Raji (cell line): ENCODE results near the gene MEF2D.
A peak's percentile ranks its signal among the peaks of the same experiment; 100 is the strongest.

Experiments
- POLR2A ChIP-seq: IDR thresholded peaks from 2 replicates; pipeline ENCODE4 v1.6.1; 2011; ENCODE audit warnings: low read depth, low read length, control low read depth; ENCODE audit not compliant: insufficient read depth

MEF2D gene

DNA sequence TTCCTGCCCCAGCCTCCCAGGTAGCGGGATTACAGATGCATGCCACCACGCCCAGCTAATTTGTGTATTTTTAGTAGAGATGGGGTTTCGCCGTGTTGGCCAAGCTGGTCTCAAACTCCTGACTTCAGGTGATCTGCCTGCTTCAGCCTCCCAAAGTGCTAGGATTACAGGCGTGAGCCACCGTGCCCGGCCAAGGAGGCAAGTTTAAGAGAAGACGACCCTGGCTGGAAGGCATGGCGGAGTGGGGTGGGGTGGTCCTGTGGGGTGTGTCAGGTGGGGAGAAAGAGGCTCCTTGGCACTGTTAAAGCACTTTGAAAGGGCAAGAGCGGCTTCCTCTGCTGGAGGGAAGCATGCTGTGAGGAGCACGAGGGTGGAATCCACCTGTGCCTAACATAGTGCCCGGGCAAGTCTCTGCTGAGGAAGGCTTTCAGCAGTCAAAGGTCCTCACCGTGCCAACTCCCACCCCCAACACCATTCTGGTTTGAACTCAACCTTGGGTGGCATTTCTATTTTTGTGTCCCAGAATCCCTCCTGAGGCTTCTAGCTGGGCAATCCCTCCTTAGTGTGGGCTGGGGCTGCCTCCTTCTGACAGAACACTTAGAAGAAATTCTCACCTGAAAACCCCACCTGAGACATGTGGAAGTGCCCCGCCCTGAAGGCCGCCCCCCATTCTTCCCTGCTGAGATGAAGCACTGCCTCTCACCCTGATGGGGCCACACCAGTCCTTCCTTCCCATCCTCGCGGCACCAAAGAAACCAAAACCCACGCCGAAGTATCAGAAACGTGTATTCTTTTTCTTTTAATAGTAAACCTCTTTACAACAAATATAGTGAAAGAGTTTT, 37.4 kb downstream of the MEF2D start:
- no peak for TF ChIP-seq POLR2A

DNA sequence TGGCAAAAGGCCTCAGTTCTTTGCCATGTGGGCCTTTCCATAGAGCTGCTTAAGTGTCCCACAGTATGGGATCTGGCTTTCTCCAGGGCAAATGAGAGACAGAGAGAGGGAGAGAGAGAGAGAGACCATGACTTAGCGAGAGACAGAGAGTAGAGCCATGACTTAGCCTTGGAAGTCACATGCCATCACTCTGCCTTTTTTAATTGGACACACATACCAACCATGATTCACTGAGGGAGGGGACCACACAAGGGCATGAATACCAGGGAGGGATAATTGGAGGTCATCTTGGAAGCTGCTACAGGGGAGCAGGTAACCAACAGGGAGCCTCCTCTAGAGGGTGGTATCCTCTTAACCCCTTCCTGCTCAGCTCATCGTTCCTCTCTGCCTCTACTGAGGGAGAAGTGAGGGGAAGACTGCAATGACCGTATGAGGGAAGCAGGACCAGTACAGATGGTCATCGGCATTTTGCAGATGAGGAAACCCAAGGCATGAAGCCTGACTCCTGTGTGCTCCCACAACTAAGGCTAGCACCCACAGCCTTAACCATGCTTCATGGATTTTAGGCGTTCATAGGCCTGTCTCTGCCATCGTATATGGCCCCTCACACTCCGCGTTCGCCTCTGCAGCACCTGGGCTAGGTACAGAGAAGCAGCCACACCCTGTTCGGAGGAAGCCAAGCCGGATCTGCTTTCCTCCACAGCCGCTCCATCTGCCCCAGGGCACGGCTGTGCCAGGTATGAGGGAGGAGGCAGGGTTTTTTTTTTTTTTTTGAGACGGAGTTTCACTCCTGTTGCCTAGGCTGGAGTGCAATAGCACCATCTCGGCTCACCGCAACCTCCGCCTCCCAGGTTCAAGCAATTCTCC, 38.6 kb downstream of the MEF2D start:
- TF ChIP-seq POLR2A: no peak

DNA sequence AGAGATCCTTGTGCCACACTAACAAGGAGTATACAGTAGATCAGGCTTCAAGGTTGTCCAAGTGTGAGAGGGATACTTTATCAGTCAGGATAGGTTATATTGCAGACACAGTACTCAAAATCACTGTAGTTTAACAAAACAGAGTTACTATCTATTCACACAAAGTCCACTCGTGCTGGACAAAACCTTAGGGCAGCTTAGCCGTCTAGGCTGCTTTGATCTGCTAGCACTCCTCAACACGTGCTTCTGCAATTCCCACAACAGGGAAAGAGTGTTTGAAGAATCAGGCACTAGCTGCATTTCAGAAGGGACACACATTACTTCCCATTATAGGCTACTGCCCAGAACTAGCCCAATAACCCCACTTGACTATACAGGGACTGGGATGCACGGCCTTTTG, 39.5 kb downstream of the MEF2D start:
- TF ChIP-seq POLR2A: no peak

DNA sequence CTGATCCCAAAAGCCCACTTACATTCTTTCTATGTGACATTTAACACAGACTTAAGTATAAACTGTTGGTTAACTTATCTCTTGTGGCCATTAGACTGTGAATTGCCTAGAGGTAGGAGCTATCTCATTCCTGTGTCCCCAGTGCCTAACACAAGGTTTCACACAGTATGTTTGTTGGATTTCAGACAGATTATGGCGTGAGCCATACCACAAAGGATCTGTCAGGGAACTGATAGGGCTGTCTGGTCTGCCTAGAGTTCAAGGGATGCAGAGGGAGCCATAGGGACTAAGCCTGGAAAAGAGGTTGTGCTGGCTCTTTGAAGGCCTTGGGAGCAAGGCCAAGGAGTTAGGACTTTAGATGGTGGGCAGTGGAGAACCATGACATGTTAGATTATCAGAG, 40.0 kb downstream of the MEF2D start:
- TF ChIP-seq POLR2A: no peak

DNA sequence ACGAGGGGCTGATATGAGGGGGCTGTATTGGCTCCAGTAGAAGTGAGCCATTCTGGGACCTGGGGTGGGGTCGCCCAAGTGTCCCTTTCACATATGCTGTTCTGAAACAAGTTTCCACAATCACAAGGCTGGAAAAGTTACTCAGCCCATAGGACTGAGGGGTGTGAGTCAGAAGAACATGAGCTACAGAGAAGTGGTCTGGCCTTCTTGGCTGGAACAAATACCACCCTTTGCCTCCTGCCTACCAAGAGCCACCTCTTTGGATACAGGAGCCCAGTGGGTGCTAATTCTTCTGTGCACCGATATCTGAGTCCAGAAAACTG, 42.4 kb downstream of the MEF2D start:
- TF ChIP-seq POLR2A: no peak

DNA sequence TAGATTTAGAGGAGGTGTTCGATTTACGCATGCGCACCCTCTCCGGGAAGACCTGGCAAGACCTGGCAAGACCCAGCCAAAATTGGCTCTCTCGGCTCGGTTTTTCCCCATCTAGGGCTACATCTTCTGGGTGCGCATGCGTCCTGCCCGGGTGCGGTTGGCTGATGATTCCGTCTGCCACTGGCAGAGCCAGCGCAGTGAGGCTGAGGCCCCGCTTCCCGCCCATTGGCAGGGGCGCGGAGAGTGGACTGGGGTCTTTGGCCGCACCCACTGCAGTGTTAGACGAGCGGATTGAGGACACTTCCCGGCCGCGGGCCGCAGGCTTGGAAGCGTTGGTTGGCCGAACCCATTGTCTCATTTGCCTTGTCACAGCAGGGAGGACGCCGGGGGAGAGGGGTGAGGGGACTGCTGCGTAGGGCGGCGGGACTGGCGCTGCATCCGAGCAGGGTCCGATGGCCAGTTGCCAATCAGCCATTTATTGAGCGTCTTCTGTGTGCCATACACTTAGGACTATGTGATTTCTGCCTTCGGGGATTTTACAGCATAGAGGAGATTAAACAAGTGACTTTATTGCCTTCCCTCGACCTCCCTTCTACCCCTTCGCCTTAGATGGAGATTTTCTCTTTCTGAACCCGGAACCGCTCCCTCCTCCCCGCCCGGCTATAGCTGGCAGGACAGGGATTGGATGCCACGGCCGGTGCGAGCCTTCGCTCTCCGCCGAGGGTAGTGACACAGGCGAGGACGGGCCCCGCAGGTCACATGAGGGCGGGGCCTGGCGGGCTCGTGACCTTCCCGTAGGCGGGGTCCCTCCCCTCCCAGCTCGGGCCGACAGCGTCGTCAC, 43.7 kb downstream of the MEF2D start:
- TF ChIP-seq POLR2A: peak; percentile 80

DNA sequence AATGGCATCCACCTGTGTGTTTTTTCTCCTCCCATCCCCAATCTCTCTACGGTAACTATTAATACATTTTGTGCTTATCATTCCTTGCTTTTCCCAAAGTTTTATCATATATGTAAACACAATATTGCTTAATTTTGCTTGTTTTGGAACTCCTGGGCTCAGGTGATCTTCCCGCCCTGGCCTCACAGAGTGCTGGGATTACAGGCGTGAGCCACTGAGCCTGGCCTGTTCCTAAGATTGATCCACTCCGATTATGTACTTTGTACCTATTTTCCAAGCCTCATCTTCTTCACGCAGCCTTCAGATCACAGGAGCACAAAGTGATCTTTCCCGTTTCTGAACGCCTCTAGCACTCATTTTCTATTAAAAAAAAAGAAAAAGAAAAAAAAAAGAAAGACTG, 45.2 kb downstream of the MEF2D start:
- TF ChIP-seq POLR2A: no peak

DNA sequence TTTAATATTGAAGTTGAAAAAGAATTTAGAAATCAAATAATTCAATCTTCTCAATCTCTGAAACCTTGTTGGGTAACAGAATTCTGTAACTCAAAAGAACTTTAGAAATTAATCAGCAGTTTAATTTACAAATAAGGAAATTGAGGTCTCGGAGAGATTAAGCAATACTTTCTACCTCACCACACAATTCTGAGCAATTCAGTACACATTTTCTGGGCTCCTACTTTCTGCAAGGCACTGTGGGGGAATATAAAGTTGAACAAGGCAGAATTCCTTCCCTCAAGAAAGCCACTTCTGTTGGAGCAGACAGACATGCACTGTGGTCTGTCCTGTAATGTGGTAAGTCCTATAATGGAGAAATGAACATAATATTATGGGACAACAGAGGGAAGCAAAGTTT, 47.7 kb downstream of the MEF2D start:
- TF ChIP-seq POLR2A: no peak

DNA sequence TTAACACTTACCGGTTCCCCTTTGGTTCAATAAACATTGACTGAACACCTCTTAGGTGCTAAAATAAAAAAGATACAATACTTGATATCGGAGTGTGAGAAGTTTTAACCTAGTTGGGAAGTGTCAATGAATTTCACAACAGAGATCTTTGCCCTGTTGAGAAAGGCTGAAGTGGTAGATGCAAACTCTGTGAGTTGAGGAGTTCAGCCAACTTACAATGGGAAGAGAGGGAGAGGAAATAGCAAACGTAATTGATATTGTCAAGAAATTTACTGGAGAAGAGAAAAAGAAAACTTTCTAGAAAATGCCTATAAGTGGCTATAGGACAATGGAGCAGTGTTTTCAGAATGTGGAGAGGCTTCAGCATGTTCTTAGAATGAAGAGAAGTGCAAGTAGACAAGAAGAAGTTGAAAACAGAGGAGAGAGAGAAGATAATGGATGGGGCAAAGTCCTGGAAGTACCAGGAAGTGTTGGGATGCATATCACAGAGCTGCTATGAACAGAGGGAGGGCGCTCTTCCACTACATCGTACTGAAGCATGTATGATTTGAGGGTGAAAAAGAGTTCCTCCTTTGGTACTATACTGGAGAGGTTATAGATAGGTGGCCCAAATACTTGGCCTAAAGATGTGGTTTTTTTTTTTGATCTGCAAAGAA, 48.9 kb downstream of the MEF2D start:
- no peak for TF ChIP-seq POLR2A

DNA sequence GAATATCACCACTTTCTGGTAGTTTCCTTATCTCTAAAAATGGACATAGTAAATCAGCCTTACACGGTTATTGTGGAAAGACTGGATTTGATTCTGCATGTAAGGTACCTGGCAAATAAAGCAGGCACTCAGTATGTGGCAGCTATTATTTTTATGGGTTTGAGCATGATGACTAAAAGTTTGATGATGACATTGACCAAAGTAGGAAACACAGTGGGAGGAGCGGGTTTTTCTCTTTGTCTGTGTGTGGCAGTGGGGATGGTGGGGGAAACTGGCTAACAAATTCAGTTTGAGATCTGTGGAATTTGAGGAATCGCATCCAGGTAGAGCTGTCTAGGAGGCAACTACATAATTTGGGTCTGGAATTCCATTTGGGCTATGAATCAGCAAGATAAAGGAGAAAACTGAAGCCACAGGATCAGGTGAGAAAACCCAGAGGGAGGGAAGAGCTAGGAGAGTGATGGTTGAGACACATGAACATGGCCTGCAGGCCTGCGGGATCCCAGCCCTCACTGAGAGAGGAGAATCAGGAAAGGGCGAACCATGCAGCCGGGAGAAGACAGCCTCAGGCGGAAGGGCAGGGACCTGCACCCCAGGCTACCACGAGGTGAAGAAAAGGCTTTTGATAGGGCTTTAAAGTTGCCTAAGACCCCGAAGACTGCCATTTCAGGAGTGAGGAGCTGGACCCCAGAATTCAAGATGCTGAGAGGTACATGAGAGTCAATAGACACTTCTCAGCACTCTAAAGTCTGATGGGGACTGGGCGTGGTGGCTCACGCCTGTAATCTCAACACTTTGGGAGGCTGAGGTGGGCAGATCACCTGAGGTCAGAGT, 52.2 kb downstream of the MEF2D start:
- no peak for TF ChIP-seq POLR2A

DNA sequence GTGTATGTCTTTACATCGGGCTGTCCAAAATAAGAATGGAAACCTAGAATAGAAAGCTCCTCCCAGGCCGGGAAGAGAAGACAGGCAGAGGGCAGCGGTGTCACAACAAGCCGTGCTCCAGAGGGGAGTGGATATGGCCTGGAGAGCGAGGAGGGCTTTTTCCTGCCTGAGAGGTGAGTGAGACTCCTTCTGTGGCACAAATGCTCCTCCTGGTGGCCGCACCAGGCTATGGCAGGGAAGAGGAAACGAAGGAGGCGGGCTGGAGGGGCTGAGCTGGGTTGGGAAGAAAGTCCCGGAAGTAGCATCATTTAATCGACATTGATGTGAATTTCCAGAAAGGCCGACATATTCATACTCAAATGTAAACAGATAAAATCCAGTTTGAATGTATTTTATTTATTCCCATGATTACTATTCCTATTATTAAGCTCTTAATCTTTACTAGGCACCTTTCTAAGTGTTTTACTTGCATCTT, 54.7 kb downstream of the MEF2D start:
- no peak for TF ChIP-seq POLR2A

DNA sequence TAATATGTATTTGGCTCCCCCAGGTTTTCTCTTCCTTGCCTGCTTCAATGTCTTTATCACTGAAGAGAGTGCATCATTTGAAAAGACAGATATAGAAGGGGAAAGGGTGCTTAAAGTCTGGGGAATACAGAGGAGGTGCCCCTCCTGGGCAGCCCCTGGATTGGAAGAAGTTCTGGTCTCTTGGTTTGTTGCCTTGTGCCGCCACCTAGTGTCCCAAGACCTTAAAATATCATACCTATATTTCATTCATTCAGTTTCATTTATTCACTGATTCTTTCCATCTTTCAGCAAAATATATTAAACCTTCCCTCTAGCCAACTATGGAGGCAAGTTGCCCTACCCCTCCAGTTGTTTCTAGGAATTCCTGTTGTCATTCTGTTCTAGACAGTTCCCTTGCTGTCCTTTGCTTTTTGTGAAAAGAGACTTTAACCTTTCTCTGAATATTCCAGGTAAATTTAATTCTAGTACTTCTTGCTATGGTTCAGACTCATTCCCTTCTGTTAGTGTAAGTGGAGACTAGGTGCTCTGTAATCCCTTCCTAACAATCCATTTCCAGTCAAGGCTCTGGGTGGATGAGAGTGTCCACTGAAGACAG, 56.1 kb downstream of the MEF2D start:
- TF ChIP-seq POLR2A: no peak

DNA sequence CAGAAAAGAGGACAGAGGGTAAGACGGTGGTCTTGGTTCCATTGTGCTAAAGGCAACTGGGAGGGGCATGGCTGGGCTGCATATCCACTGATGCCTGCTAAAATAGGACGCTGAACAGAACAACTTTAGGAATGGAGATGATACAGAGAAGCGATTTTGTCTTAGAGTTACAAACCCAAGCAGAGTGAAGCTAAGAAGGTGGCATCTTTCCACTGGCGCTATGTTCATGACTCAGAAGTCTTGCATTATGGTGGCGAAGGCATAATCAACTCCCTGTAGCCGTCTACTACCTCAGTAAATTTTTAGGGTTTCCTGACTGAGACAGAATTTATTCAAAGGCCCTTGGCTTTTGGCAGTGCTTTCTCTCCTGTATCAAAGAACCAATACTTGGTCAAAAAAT, 57.3 kb downstream of the MEF2D start:
- no peak for TF ChIP-seq POLR2A
